DMS114 treated with DMSO at 0.1 percent for 48 hours (cell line): ENCODE data around the gene NANOS2.
"Not testable (repeated sequence)": the region's sequence is repeated elsewhere in the genome, so short reads cannot be mapped to it uniquely, and the experiment has no call there.

ENCODE experiments used
- DNase-seq: peaks from one replicate; lab custom pipeline; 2025; ENCODE audit not compliant: unreplicated experiment; lab: John Stamatoyannopoulos, UW

Gene NANOS2

GRCh38 chr19:45876411-45877197, 38.0 kb downstream of the NANOS2 start:
- no peak for DNase-seq

- no peak for DNase-seq
Measured at GRCh38 chr19:45876161-45876410, 38.5 kb downstream of the NANOS2 start.

- no peak for DNase-seq
Measured at GRCh38 chr19:45874620-45874966, 40.0 kb downstream of the NANOS2 start.

GRCh38 chr19:45873219-45873772, 41.3 kb downstream of the NANOS2 start:
- DNase-seq, result no peak

GRCh38 chr19:45872095-45872919, 42.3 kb downstream of the NANOS2 start:
- no peak for DNase-seq

GRCh38 chr19:45870798-45871197, 43.8 kb downstream of the NANOS2 start:
- no peak for DNase-seq

GRCh38 chr19:45867241-45867640, 47.3 kb downstream of the NANOS2 start:
- not testable (repeated sequence) for DNase-seq

- no peak for DNase-seq
Measured at GRCh38 chr19:45866400-45867176, 48.0 kb downstream of the NANOS2 start.

GRCh38 chr19:45865269-45865948, 49.2 kb downstream of the NANOS2 start:
- no peak for DNase-seq

GRCh38 chr19:45864629-45865082, 49.9 kb downstream of the NANOS2 start:
- no peak for DNase-seq

- DNase-seq, result no peak
Measured at GRCh38 chr19:45863840-45864628, 50.5 kb downstream of the NANOS2 start, which contains the start of gene FOXA3. Gene FOXA3, plus strand, starts transcription at chr19:45864326. Its CDS starts 131 bp downstream, at chr19:45864457.

- DNase-seq, result no peak
Measured at GRCh38 chr19:45863335-45863839, 51.2 kb downstream of the NANOS2 start.
